ENCODE measurements around the gene NOPCHAP1. TPM values are rescaled to one million over a fixed set of nuclear protein-coding genes. Genes with fewer than 3 reads are reported as not detected.

Gene NOPCHAP1
- total and polyA plus RNA-seq, 8 donors = 2.6 to 29.8 (median 10.5) TPM

DNA sequence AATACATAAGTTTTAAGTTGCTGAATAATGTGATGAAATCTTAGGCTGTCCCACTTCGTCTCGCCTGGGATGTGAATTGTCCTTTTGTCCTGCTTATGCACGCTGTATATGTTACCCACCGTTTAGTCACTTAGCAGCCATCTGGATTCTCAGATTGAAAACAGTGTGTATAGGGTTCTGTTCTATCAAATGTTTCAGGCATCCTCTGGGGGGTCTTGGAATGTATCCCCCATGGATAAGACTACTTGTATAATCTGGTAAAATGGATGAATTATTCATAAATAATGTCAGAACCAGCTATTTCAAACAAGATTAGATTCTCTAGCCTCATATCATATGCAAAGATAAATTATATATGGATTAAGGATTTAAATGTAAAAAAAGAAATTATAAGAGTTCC lies 29.4 kb downstream of the NOPCHAP1 start:
- DNase-seq = no peak
- H3K9me3 ChIP-seq = peaks cover 0 to 5% (median 2%) of the 10 kb centered on the region in 4 donors
- intact Hi-C loops (cut with DNase I; ENCODE audit: low total_unique reads) = no loop called here
- 91 to 98% (median 96%) methylated on average over 4 of the region's 4 CpGs for WGBS, 5 donors
- H3K27me3 ChIP-seq = no peaks in the 10 kb centered on the region
- peaks cover 0 to 3% (median under 1%) of the 10 kb centered on the region in 4 donors for H3K4me1 ChIP-seq
- TF ChIP-seq POLR2A (IDR thresholded peaks at IDR 0.05) (no peak), POLR2AphosphoS5 (IDR thresholded peaks at IDR 0.05) (no peak), EP300 (IDR thresholded peaks at IDR 0.05) (no peak), CTCF (IDR thresholded peaks at IDR 0.05) (no peak)
- no peak overlapping the region for H3K27ac ChIP-seq
- peaks cover 27 to 69% (median 61%) of the 10 kb centered on the region in 4 donors for H3K36me3 ChIP-seq
- H3K4me3 ChIP-seq = no peak overlapping the region

DNA sequence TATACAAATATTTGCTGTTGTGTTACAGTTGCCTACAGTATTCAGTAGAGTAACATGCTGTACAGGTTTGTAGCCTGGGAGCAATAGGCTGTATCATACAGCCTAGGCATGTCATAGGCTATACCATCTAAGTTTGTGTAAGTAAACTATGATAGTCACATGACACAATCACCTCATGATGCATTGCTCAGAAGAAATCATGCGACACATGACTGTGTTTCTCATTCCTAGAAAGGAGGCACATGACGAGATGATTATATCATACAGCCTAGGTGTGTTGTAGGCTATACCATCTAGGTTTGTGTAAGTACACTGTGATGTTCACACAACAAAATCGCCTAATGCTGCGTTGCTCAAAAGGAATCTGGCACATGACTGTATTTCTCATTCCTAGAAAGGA lies 31.9 kb downstream of the NOPCHAP1 start:
- intact Hi-C loops (cut with DNase I; ENCODE audit: low total_unique reads) = no loop called here
- 82 to 95% (median 89%) methylated on average over 4 of the region's 4 CpGs for WGBS, 5 donors
- peaks cover 12 to 44% (median 38%) of the 10 kb centered on the region in 4 donors for H3K36me3 ChIP-seq
- H3K4me1 ChIP-seq = peaks cover 0 to 26% (median 7%) of the 10 kb centered on the region in 4 donors
- no peak overlapping the region for H3K4me3 ChIP-seq
- DNase-seq = no peak
- no peak overlapping the region for H3K27ac ChIP-seq
- no peak for TF ChIP-seq POLR2AphosphoS5 (IDR thresholded peaks at IDR 0.05)
- no peak for TF ChIP-seq EP300 (IDR thresholded peaks at IDR 0.05)
- TF ChIP-seq CTCF (IDR thresholded peaks at IDR 0.05) = no peak
- no peak for TF ChIP-seq POLR2A (IDR thresholded peaks at IDR 0.05)
- no peaks in the 10 kb centered on the region for H3K9me3 ChIP-seq
- H3K27me3 ChIP-seq = no peaks in the 10 kb centered on the region

- H3K36me3 ChIP-seq = peaks cover 8 to 36% (median 31%) of the 10 kb centered on the region in 4 donors
- no peak for DNase-seq
- no peak overlapping the region for H3K27ac ChIP-seq
- H3K27me3 ChIP-seq = no peaks in the 10 kb centered on the region
- H3K9me3 ChIP-seq = no peaks in the 10 kb centered on the region
- intact Hi-C loops (cut with DNase I; ENCODE audit: low total_unique reads) = no loop called here
- TF ChIP-seq EP300 (IDR thresholded peaks at IDR 0.05) (no peak), POLR2A (IDR thresholded peaks at IDR 0.05) (no peak), POLR2AphosphoS5 (IDR thresholded peaks at IDR 0.05) (no peak), CTCF (IDR thresholded peaks at IDR 0.05) (no peak)
- peaks cover 0 to 27% (median 7%) of the 10 kb centered on the region in 4 donors for H3K4me1 ChIP-seq
- WGBS, 5 donors = 72 to 88% (median 86%) methylated on average over 9 of the region's 9 CpGs
- H3K4me3 ChIP-seq = no peak overlapping the region
These were observed 32.7 kb downstream of the NOPCHAP1 start for GRCh38 chr12:105018776-105019175.

GRCh38 chr12:105020241-105020962 lies 34.3 kb downstream of the NOPCHAP1 start:
- intact Hi-C loops (cut with DNase I; ENCODE audit: low total_unique reads) = no loop called here
- Histone ChIP-seq H3K4me1 (peaks cover 0 to 43% (median 10%) of the 10 kb centered on the region in 4 donors), H3K27me3 (no peaks in the 10 kb centered on the region), H3K36me3 (peaks cover 5 to 21% (median 15%) of the 10 kb centered on the region in 4 donors), H3K27ac (peak overlapping the region; percentile 1 to 37 (median 16)), H3K4me3 (no peak overlapping the region), H3K9me3 (no peaks in the 10 kb centered on the region)
- peak in 1 of 2 donors; percentile 12 for DNase-seq
- 49 to 74% (median 67%) methylated on average over 3 of the region's 3 CpGs for WGBS, 5 donors
- TF ChIP-seq POLR2A (IDR thresholded peaks at IDR 0.05) (no peak), POLR2AphosphoS5 (IDR thresholded peaks at IDR 0.05) (no peak), CTCF (IDR thresholded peaks at IDR 0.05) (no peak), EP300 (IDR thresholded peaks at IDR 0.05) (no peak)

Data from stomach (tissue), 9 donors.